ENCODE data around the gene KMT2E.

GRCh38 chr7:105088456-105088855 lies 74.5 kb downstream of the KMT2E start:
- no peak for TF ChIP-seq CTCF (conservative IDR thresholded peaks at IDR 0.05; ENCODE audit: low read depth, low read length)
- TF ChIP-seq EZH2 (IDR thresholded peaks at IDR 0.05; ENCODE audit: borderline replicate concordance, low read depth, low read length, poor library complexity, severe bottlenecking) = no peak
